GM12878 (cell line): ENCODE data around the gene OPCML. TPM values are rescaled to one million over a fixed set of nuclear protein-coding genes. Genes with fewer than 3 reads are reported as not detected.

Experiments
- CBFB ChIP-seq: IDR thresholded peaks from 2 replicates; pipeline ENCODE4 v1.6.1; 2016; ENCODE audit warnings: antibody characterized with exemption, low read depth
- FOXM1 ChIP-seq: IDR thresholded peaks from 2 replicates; pipeline ENCODE4 v1.6.1; 2012; ENCODE audit warnings: low read depth, mild to moderate bottlenecking, inconsistent platforms, low read length, moderate library complexity
- JUND ChIP-seq: IDR thresholded peaks from 2 replicates; pipeline ENCODE4 v1.6.1; 2012; ENCODE audit warnings: low read depth, mild to moderate bottlenecking, low read length, improper control_type of control experiment, moderate library complexity
- KLF5 ChIP-seq: fragments of 450-650 bp; IDR thresholded peaks from 2 replicates; pipeline ENCODE4 v1.6.1; 2014; ENCODE audit warnings: mild to moderate bottlenecking; ENCODE audit not compliant: partially characterized antibody
- MTA2 ChIP-seq: fragments of 450-650 bp; IDR thresholded peaks from 2 replicates; pipeline ENCODE4 v1.6.1; 2016; ENCODE audit warnings: low read depth, mild to moderate bottlenecking, moderate library complexity
- MYB ChIP-seq: fragments of 150-350 bp; IDR thresholded peaks from 2 replicates; pipeline ENCODE4 v1.6.1; 2014; ENCODE audit warnings: mild to moderate bottlenecking, low read depth, low read length, borderline replicate concordance
- NFYA ChIP-seq: IDR thresholded peaks from 2 replicates; pipeline ENCODE4 v1.6.1; 2011; ENCODE audit warnings: low read depth, mild to moderate bottlenecking, low read length, improper control_type of control experiment, borderline replicate concordance
- POU2F2 ChIP-seq: IDR thresholded peaks from 3 replicates; pipeline ENCODE4 v1.6.1; 2011; ENCODE audit warnings: low read depth, mild to moderate bottlenecking, low read length, borderline replicate concordance
- RELA ChIP-seq: fragments of 450-650 bp; IDR thresholded peaks from 2 replicates; pipeline ENCODE4 v1.8.0; 2014; ENCODE audit warnings: borderline replicate concordance; ENCODE audit not compliant: partially characterized antibody
- SP1 ChIP-seq: IDR thresholded peaks from one replicate; pipeline ENCODE4 v1.6.1; 2011; ENCODE audit warnings: low read depth, low read length
- SRF ChIP-seq, 2 experiments: IDR thresholded peaks; 2 replicates each; pipeline ENCODE4 v1.6.1; 2011; ENCODE audit warnings: low read depth in 2 of 2, low read length in 2 of 2, mild to moderate bottlenecking in 1 of 2, moderate library complexity in 1 of 2
- ZSCAN29 ChIP-seq: fragments of 450-650 bp; IDR thresholded peaks from 2 replicates; pipeline ENCODE4 v1.6.1; 2017; ENCODE audit warnings: mild to moderate bottlenecking, moderate library complexity
- polyA plus RNA-seq, 11 experiments: library from polyadenylated mRNA; depleted of rRNA in 4 of 11; unstranded in 6 of 11; stranded (reverse) in 5 of 11; fragments of >200 nt; fragmentation: Nextera tagmentation in 4 of 11; fragmentation: Illumina TruSeq in 1 of 11; extraction: Ambion mirVana in 4 of 11; extraction: Trizol in 1 of 11; gene quantifications; 1 replicate in 1 of 11; 2 replicates in 10 of 11; pipeline versions ENCODE4 v1.2.1 to v1.2.3, GENCODE V29; 2011 to 2016; ENCODE audit warnings: inconsistent platforms in 2 of 11, missing spikeins in 2 of 11, low read depth in 1 of 11
- total RNA-seq, 4 experiments: library from RNA; depleted of rRNA in 3 of 4; stranded (reverse); fragments of >200 nt in 3 of 4; fragmentation: Illumina TruSeq in 1 of 4; extraction: Trizol in 1 of 4; gene quantifications; 2 replicates each; pipeline versions ENCODE4 v1.2.1 to v1.2.3, GENCODE V29; 2013 to 2021
- TF ChIP-seq, protein P1 (sequence below): IDR thresholded peaks from 2 replicates; pipeline ENCODE4 v1.6.1; 2012; ENCODE audit warnings: mild to moderate bottlenecking, low read depth, low read length
- TF ChIP-seq, protein P2 (sequence below): IDR thresholded peaks from 2 replicates; pipeline ENCODE4 v1.6.1; 2012; ENCODE audit warnings: low read length, inconsistent platforms

Gene OPCML
- total and polyA plus RNA-seq, 10 of the 15 experiments (the other 5 are each of a cell fraction or from before 2014, with no cell fraction given), result 0.84 TPM; not detected in 9

DNA sequence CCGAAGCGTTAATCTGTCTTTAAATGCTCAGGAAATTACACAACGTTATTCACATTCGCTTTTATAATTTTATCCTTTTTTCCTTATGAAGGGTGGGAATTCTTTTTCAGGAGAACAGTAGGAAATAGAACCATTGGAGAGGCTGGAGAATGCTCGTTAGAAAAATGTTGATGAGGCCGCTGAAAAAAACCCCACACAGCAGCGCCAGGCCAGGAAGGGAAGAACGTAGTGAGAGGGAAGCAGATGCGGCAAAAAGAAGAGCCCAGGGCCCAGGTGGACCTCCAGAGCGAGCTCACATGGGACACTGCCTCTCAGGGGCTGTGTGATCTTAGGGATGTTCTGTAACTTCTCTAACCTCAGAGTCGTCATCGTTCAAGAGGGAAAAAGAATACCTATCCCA lies 691.6 kb downstream of the OPCML start (continued):
- TF ChIP-seq, protein P1, sequence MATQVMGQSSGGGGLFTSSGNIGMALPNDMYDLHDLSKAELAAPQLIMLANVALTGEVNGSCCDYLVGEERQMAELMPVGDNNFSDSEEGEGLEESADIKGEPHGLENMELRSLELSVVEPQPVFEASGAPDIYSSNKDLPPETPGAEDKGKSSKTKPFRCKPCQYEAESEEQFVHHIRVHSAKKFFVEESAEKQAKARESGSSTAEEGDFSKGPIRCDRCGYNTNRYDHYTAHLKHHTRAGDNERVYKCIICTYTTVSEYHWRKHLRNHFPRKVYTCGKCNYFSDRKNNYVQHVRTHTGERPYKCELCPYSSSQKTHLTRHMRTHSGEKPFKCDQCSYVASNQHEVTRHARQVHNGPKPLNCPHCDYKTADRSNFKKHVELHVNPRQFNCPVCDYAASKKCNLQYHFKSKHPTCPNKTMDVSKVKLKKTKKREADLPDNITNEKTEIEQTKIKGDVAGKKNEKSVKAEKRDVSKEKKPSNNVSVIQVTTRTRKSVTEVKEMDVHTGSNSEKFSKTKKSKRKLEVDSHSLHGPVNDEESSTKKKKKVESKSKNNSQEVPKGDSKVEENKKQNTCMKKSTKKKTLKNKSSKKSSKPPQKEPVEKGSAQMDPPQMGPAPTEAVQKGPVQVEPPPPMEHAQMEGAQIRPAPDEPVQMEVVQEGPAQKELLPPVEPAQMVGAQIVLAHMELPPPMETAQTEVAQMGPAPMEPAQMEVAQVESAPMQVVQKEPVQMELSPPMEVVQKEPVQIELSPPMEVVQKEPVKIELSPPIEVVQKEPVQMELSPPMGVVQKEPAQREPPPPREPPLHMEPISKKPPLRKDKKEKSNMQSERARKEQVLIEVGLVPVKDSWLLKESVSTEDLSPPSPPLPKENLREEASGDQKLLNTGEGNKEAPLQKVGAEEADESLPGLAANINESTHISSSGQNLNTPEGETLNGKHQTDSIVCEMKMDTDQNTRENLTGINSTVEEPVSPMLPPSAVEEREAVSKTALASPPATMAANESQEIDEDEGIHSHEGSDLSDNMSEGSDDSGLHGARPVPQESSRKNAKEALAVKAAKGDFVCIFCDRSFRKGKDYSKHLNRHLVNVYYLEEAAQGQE, result no peak
- TF ChIP-seq NFYA (no peak), SRF (IDR thresholded peaks at IDR 0.05; ENCODE audit: low read depth in 2 of 2, low read length in 2 of 2) (no peak), MYB (no peak), ZSCAN29 (no peak), CBFB (no peak), KLF5 (no peak), JUND (no peak), POU2F2 (no peak), MTA2 (no peak), RELA (no peak), SP1 (no peak), FOXM1 (no peak)
- TF ChIP-seq, protein P2, sequence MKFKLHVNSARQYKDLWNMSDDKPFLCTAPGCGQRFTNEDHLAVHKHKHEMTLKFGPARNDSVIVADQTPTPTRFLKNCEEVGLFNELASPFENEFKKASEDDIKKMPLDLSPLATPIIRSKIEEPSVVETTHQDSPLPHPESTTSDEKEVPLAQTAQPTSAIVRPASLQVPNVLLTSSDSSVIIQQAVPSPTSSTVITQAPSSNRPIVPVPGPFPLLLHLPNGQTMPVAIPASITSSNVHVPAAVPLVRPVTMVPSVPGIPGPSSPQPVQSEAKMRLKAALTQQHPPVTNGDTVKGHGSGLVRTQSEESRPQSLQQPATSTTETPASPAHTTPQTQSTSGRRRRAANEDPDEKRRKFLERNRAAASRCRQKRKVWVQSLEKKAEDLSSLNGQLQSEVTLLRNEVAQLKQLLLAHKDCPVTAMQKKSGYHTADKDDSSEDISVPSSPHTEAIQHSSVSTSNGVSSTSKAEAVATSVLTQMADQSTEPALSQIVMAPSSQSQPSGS, result no peak
